Lower lobe of right lung (tissue), 2 donors: ENCODE measurements around the gene UGT2B15. TPM values are rescaled to one million over a fixed set of nuclear protein-coding genes. Genes with fewer than 3 reads are reported as not detected.
"Not testable (repeated sequence)": the region's sequence is repeated elsewhere in the genome, so short reads cannot be mapped to it uniquely, and the experiment has no call there.

Source experiments
- ATAC-seq, 2 donors: fragments of 200-7000 bp; cut with Tn5 transposase; one replicate each; pipeline ENCODE4 v1.9.1; 2020 to 2022; ENCODE audit warnings: mild to moderate bottlenecking in 2 of 2, moderate library complexity in 2 of 2
- DNase-seq: peaks from one replicate; pipeline ENCODE4 v3.0.0-alpha.2; 2020
- H3K27ac ChIP-seq: fragments of 200-600 bp; one replicate; pipeline ENCODE4 v1.8.0; 2022
- H3K27me3 ChIP-seq: fragments of 200-600 bp; one replicate; pipeline ENCODE4 v1.8.0; 2022; ENCODE audit warnings: low read depth
- H3K36me3 ChIP-seq: fragments of 200-600 bp; one replicate; pipeline ENCODE4 v1.8.0; 2022; ENCODE audit warnings: mild to moderate bottlenecking
- H3K4me1 ChIP-seq: fragments of 200-600 bp; one replicate; pipeline ENCODE4 v1.8.0; 2022
- H3K4me3 ChIP-seq: fragments of 200-600 bp; one replicate; pipeline ENCODE4 v1.8.0; 2022; ENCODE audit warnings: mild to moderate bottlenecking
- H3K9me3 ChIP-seq: fragments of 200-600 bp; one replicate; pipeline ENCODE4 v1.8.0; 2022
- intact Hi-C: fragments of 100-400 bp; cut with DNase I; formaldehyde crosslinking; loops from one replicate; pipeline ENCODE4 v1.11.0; 2022
- total RNA-seq: library from RNA; stranded (reverse); fragmentation: NEBNext Ultra II Directional; extraction: Animal tissue kit (Norgen Biotek cat#: 25700); gene quantifications from one replicate; pipeline ENCODE4 v1.2.1, GENCODE V29; 2021
- TF ChIP-seq, protein P1 (sequence below): fragments of 200-600 bp; IDR thresholded peaks from one replicate; pipeline ENCODE4 v1.8.0; 2022; ENCODE audit warnings: antibody characterized with exemption, mild to moderate bottlenecking
- donor health status: DM: no; HTN: yes; CAD: no; lungs with severe emphysema.

UGT2B15 gene
- total RNA-seq, 1 donor from 2014 or later, result not detected

DNA sequence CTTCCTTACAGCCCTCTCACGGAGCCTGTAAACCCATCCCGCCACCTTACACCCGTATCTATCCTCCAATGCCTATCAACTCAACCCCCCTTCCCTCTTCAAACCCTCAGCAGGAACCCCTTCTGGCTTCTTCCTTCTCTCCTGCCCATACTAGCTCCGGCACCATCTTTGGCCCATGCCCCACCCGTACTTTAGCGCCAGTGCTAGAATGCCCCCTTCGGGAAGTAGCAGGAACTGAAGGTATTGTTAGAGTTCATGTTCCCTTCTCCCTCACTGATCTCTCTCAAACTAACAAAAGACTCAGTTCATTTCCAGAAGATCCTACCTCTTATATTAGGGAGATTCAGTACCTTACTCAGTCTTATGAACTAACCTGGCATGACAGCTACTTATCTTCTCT is 2.7 kb upstream of the UGT2B15 start:
- H3K4me1 ChIP-seq, result no peaks in the 10 kb centered on the region
- H3K36me3 ChIP-seq, result no peaks in the 10 kb centered on the region
- no peaks in the 10 kb centered on the region for H3K27me3 ChIP-seq
- H3K27ac ChIP-seq, result no peak overlapping the region
- intact Hi-C loops, result no loop called here
- H3K4me3 ChIP-seq, result no peak overlapping the region
- no peaks in the 10 kb centered on the region for H3K9me3 ChIP-seq
- TF ChIP-seq, protein P1, sequence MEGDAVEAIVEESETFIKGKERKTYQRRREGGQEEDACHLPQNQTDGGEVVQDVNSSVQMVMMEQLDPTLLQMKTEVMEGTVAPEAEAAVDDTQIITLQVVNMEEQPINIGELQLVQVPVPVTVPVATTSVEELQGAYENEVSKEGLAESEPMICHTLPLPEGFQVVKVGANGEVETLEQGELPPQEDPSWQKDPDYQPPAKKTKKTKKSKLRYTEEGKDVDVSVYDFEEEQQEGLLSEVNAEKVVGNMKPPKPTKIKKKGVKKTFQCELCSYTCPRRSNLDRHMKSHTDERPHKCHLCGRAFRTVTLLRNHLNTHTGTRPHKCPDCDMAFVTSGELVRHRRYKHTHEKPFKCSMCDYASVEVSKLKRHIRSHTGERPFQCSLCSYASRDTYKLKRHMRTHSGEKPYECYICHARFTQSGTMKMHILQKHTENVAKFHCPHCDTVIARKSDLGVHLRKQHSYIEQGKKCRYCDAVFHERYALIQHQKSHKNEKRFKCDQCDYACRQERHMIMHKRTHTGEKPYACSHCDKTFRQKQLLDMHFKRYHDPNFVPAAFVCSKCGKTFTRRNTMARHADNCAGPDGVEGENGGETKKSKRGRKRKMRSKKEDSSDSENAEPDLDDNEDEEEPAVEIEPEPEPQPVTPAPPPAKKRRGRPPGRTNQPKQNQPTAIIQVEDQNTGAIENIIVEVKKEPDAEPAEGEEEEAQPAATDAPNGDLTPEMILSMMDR, result no peak
- DNase-seq, result no peak
- no peak for ATAC-seq

DNA sequence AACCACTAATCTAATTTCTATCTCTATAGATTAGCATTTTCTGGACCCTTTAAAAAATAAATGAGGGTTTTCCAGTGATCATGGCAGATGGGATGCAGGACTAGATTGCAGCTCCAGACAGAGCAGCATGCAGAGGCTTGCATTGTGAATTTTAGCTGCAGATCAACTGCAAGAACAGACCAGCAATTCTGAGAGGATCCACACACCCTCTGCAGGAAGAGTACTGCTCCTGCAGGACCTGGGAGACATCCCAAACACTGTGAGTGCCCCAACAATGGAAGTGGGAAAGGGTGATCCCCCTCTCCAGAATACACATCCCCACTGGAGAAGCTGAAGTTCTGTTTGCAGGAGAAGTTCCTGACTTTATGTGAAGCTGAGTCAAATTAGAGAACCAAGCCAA is 765 bp upstream of the UGT2B15 start:
- not testable (repeated sequence) for H3K36me3 ChIP-seq, H3K27me3 ChIP-seq

DNA sequence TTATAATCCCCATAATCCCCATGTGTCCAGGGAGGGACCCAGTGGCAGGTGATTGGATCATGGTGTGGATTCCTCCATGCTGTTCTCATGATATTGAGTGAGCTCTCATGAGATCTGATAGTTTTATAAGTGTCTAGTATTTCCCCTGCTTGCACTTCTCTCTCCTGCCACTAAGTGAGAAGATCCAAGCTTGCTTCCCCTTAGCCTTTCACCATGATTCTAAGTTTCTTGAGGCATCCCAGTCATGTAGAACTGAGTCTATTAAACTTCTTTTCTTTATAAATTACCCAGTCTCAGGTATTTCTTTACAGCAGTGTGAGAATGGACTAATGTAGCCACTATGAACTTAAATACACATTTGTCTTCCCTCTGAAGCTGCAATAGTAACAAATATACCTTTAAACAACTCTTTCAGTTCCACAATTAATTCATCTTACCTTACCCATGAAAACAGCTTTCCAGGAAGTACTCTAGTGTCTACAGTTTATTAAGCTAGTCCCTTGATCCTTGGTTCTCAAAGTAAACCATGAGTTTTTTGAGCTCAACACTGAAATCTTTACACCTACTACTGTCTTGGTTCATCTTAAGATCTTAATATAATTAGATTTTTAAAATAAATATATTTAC is 1.8 kb downstream of the UGT2B15 start:
- intact Hi-C loops, H3K4me3 ChIP-seq, DNase-seq, ATAC-seq, H3K36me3 ChIP-seq, H3K27me3 ChIP-seq, H3K4me1 ChIP-seq, H3K9me3 ChIP-seq, H3K27ac ChIP-seq: not testable (repeated sequence)

More for the DNA sequence above, 765 bp upstream of the UGT2B15 start:
- ATAC-seq, DNase-seq, H3K27ac ChIP-seq, intact Hi-C loops, H3K4me3 ChIP-seq, H3K9me3 ChIP-seq, H3K4me1 ChIP-seq: not testable (repeated sequence)

DNA sequence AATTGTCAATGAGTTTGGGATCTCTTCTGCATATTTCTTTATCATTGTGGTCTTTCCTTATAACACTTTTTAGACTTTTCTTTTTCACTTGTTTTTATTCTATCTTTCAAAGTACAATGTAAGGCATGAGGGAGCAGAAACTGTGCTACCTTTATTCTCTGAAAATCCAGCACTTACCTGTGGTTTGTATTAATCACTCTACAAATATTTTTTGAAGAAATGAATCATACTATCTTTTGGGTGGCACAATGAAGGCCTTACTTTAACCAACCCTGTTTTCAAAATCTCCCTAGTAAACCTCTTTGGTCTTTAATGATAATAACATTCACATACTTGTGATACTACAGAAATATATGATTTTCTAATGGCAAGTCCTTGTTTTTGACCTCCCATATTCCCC is 2.9 kb downstream of the UGT2B15 start:
- intact Hi-C loops, ATAC-seq, H3K4me1 ChIP-seq, H3K4me3 ChIP-seq, H3K36me3 ChIP-seq, H3K27me3 ChIP-seq, DNase-seq, H3K27ac ChIP-seq, H3K9me3 ChIP-seq: not testable (repeated sequence)

DNA sequence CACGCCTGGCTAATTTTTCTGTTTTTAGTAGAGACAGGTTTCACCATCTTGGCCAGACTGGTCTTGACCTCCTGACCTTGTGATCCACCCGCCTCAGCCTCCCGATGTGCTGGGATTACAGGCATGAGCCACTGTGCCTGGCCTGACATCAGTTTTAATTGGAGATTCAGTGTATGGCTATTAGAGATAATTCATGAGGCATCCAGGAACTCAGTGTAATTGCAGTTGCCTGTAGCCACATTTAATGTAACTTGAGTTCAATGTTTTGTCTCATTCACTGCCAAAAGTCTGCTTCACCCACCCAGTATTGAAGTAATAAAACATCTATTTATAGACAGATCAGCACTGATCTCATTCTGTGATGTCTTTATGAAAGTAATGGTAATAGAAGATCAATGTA is 5.7 kb downstream of the UGT2B15 start:
- H3K36me3 ChIP-seq, H3K27me3 ChIP-seq, H3K4me1 ChIP-seq, ATAC-seq, H3K27ac ChIP-seq, H3K9me3 ChIP-seq, intact Hi-C loops, DNase-seq, H3K4me3 ChIP-seq: not testable (repeated sequence)

DNA sequence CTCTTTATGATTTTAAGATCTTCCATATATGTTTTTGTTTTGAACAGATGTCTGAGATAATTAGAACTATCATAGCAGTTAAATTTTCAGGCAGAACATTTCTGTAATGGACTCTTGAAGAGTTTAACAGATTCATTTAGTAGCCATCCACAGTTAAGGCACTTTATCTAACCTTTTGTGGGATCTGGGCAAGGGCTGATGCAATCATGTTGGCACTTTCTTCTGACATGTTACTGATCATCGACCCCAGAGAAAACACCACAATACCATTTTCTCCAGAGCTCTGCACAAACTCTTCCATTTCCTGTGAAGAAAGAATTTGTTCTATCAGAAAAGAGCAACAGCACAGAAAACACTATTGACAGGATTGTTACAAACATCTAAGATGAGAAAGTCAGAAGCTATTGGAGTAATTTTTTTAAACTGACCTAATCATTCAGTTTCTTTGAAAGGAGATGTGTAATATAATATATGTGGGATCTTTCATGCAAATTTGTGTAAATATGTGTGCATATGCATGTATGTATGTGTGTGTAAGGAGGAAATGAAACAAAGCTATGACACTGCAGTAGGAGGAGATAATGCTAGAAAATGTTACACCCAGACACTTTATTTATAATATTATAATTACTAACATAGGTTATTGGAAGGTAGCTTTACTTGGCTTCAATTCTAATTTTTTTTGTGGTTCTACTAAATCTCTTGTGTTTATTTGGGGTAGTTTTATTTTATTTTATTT is 7.4 kb downstream of the UGT2B15 start:
- H3K27me3 ChIP-seq, intact Hi-C loops, H3K27ac ChIP-seq, H3K9me3 ChIP-seq, H3K4me1 ChIP-seq, DNase-seq, H3K36me3 ChIP-seq, H3K4me3 ChIP-seq, ATAC-seq: not testable (repeated sequence)

DNA sequence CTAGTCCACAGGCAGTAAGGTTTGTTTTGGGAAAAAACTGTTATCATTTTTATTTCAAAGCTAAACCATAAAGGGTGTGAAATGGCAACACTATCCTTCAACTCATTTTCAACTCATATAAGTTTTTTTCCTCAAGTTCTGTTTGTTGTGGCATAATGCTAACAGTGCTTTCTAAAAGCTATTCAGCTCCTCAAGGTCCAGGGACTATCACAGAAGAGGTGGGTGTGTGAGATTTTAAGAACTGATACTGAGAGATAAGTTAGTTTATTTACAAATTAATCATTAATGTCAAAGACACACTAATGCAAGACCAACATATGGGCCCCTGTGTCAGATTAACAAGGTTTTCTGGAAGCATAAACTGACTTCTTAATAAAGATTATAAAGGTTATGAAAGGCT is 11.8 kb downstream of the UGT2B15 start:
- H3K27ac ChIP-seq, result no peak overlapping the region
- H3K4me1 ChIP-seq, result no peaks in the 10 kb centered on the region
- H3K4me3 ChIP-seq, result no peak overlapping the region
- intact Hi-C loops, result no loop called here
- no peaks in the 10 kb centered on the region for H3K36me3 ChIP-seq
- H3K9me3 ChIP-seq, result no peaks in the 10 kb centered on the region
- TF ChIP-seq, protein P1, result no peak
- no peaks in the 10 kb centered on the region for H3K27me3 ChIP-seq
- ATAC-seq (no peak), DNase-seq (no peak)

DNA sequence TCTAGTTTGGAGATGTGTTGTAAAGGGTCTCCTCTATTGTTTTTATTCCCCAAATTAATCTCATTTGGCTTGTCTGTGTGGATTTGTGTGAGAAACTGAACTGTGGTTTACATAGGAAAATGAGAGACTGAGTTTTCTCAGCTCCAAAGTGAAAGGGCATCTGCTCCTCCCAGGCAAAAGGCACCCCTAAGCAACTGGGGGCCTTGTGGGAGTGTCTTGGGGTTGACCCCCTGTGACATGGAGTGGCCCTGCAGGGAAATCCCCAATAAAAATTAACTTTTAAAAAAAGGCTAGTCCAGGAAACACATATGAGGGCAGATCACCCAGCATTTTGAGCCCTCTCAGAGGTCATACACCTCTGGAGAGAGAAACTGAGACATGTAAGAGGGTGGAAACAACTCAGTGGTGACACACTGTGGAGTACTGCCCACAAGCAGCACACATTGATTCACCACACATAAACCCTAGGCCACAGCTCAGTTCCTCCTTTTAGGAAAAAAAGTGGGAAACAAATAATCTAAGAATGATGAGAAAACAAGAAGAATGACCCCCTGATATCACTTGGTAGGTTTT is 13.3 kb downstream of the UGT2B15 start:
- H3K9me3 ChIP-seq, ATAC-seq, H3K27me3 ChIP-seq, H3K4me1 ChIP-seq, intact Hi-C loops, H3K27ac ChIP-seq, H3K4me3 ChIP-seq, DNase-seq, H3K36me3 ChIP-seq: not testable (repeated sequence)

DNA sequence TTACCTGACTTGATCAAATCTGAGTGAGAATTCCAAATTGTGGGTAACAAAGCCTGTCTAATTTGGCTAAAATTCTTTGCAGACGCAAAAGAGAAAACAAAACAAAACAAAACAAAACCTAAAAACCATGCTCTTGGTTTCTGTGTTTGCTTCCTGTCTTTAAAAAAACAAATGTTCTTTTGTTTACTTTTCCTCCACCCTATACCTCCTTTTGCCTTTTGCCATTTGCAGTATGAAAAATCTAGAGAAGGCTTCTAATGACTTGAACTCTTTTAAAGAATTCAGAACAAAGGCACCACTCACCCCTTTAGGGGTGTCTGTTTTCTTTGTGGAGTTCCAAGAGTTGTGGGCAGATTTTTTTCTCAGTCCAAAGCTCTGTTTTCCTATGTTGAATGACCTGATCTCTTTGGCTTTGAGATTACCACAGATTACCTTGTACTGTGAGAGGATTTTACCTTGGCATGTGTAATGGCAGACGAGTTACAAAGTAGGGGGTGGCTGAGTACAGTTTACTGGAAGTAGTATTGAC is 13.9 kb downstream of the UGT2B15 start:
- H3K4me3 ChIP-seq, H3K27me3 ChIP-seq, DNase-seq, H3K36me3 ChIP-seq, H3K27ac ChIP-seq, H3K4me1 ChIP-seq, H3K9me3 ChIP-seq, intact Hi-C loops, ATAC-seq: not testable (repeated sequence)
